ENCODE results near the gene INTS11. TPM values are rescaled to one million over a fixed set of nuclear protein-coding genes. Genes with fewer than 3 reads are reported as not detected.
A peak's percentile ranks its signal among the peaks of the same experiment; 100 is the strongest.

INTS11 gene
- polyA plus RNA-seq, 3 donors: 46.2 to 154 (median 49.6) TPM

- WGBS (ENCODE audit: insufficient coverage): 95% methylated on average over 9 of the region's 13 CpGs
- no peak for DNase-seq
- H3K27me3 ChIP-seq (ENCODE audit: control insufficient read depth in 2 of 2, insufficient read depth in 2 of 2, low read length in 2 of 2): no peaks in the 10 kb centered on the region
- peaks cover 58% of the 10 kb centered on the region for H4K20me1 ChIP-seq (ENCODE audit: insufficient read depth, low read length)
- peaks cover 0 to 2% of the 10 kb centered on the region in 2 donors for H3K36me3 ChIP-seq (replicated peaks in 1 of 2; ENCODE audit: control insufficient read depth in 1 of 2, insufficient read depth in 2 of 2, low read length in 2 of 2)
- TF ChIP-seq CTCF (IDR thresholded peaks at IDR 0.05): no peak
- no peaks in the 10 kb centered on the region for H3K9me3 Mint-ChIP-seq
- H3K4me3 Mint-ChIP-seq: no peak overlapping the region
- H2AFZ ChIP-seq (ENCODE audit: insufficient read depth, low read depth, low read length, poor library complexity, severe bottlenecking): no peak overlapping the region
- peaks cover 46% of the 10 kb centered on the region for H3K79me2 ChIP-seq (ENCODE audit: insufficient read depth, low read length)
- no peak overlapping the region for H3K27ac ChIP-seq (ENCODE audit: low read depth in 1 of 2, low read length in 2 of 2)
- intact Hi-C loops (cut with micrococcal nuclease): no loop called here
- peaks cover 32 to 44% of the 10 kb centered on the region in 2 donors for H3K4me1 ChIP-seq (ENCODE audit: control insufficient read depth in 1 of 2, insufficient read depth in 2 of 2, low read length in 2 of 2)
- H3K4me3 ChIP-seq (replicated peaks in 1 of 3; ENCODE audit: low read depth in 2 of 3, low read length in 3 of 3): no peak overlapping the region
- H3K27ac Mint-ChIP-seq: peak overlapping the region in 1 of 7 donors; percentile 68
- no peak overlapping the region for H3K4me2 ChIP-seq (replicated peaks; ENCODE audit: extremely low read depth, low read length, poor library complexity, severe bottlenecking)
- no peak overlapping the region for H3K9ac ChIP-seq (ENCODE audit: insufficient read depth, low read length, poor library complexity, severe bottlenecking)
- peaks cover 29% of the 10 kb centered on the region for H3K4me1 Mint-ChIP-seq
- H3K36me3 Mint-ChIP-seq: peaks cover 0 to 12% of the 10 kb centered on the region in 2 donors
- H3K27me3 Mint-ChIP-seq (ENCODE audit: low read depth in 3 of 3): peaks cover 0 to 6% (median 2%) of the 10 kb centered on the region in 3 donors
- no peaks in the 10 kb centered on the region for H3K9me3 ChIP-seq (replicated peaks in 1 of 2; ENCODE audit: control insufficient read depth in 1 of 2, insufficient read depth in 1 of 2, low read length in 2 of 2)
Observed at GRCh38 chr1:1303736-1304135, 20.7 kb downstream of the INTS11 start.

DNA sequence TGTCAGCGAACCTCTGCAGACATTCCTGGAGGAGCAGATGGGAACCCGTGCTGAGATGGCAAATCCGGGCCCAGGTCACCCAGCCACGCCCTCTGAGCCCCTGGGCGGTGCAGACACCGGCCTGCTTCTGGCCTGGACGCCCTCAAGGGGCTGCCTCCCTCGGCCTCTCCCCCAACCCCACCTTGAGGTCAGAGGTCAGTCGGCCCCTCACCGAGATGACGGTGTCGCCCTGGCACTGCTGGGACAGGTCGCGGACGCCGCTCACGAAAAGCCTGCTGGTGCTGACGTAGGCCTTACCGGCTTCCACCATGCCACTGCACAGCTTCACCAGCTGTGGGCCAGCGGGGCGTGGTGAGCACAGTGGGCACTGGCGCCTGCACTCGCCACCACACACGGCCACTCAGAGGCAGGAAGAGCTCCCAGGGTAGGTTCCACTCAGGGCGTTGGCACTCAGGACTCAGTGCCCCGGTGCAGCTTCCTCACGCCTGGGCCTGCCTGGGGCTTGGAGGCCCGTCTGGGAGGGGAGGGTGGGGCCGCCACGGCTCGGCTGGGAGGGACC, 21.4 kb downstream of the INTS11 start:
- Histone ChIP-seq H3K27me3 (ENCODE audit: control insufficient read depth in 2 of 2, insufficient read depth in 2 of 2, low read length in 2 of 2) (no peaks in the 10 kb centered on the region), H3K4me2 (replicated peaks; ENCODE audit: extremely low read depth, low read length, poor library complexity, severe bottlenecking) (no peak overlapping the region), H2AFZ (ENCODE audit: insufficient read depth, low read depth, low read length, poor library complexity, severe bottlenecking) (no peak overlapping the region), H3K4me3 (replicated peaks in 1 of 3; ENCODE audit: low read depth in 2 of 3, low read length in 3 of 3) (no peak overlapping the region), H3K27ac (ENCODE audit: low read depth in 1 of 2, low read length in 2 of 2) (no peak overlapping the region), H3K9ac (ENCODE audit: insufficient read depth, low read length, poor library complexity, severe bottlenecking) (no peak overlapping the region), H3K4me1 (ENCODE audit: control insufficient read depth in 1 of 2, insufficient read depth in 2 of 2, low read length in 2 of 2) (peaks cover 32 to 42% of the 10 kb centered on the region in 2 donors), H3K9me3 (replicated peaks in 1 of 2; ENCODE audit: control insufficient read depth in 1 of 2, insufficient read depth in 1 of 2, low read length in 2 of 2) (no peaks in the 10 kb centered on the region), H3K79me2 (ENCODE audit: insufficient read depth, low read length) (peaks cover 46% of the 10 kb centered on the region), H3K36me3 (replicated peaks in 1 of 2; ENCODE audit: control insufficient read depth in 1 of 2, insufficient read depth in 2 of 2, low read length in 2 of 2) (peaks cover 0 to 4% of the 10 kb centered on the region in 2 donors), H4K20me1 (ENCODE audit: insufficient read depth, low read length) (peaks cover 58% of the 10 kb centered on the region)
- no peak for TF ChIP-seq CTCF (IDR thresholded peaks at IDR 0.05)
- H3K27ac Mint-ChIP-seq: no peak overlapping the region
- no peak for DNase-seq
- peaks cover 0 to 14% of the 10 kb centered on the region in 2 donors for H3K36me3 Mint-ChIP-seq
- WGBS (ENCODE audit: insufficient coverage): 88% methylated on average over 25 of the region's 31 CpGs
- no peaks in the 10 kb centered on the region for H3K9me3 Mint-ChIP-seq
- no peak overlapping the region for H3K4me3 Mint-ChIP-seq
- intact Hi-C loops (cut with micrococcal nuclease): no loop called here
- peaks cover 29% of the 10 kb centered on the region for H3K4me1 Mint-ChIP-seq
- H3K27me3 Mint-ChIP-seq (ENCODE audit: low read depth in 3 of 3): peaks cover 0 to 6% (median 2%) of the 10 kb centered on the region in 3 donors
